ENCODE data around the gene PCSK1. TPM values are rescaled to one million over a fixed set of nuclear protein-coding genes. Genes with fewer than 3 reads are reported as not detected.

The PCSK1 gene
- total and polyA plus RNA-seq, 2 donors (not counting 3 experiments of a cell fraction or from before 2014, with no cell fraction given) = 0.95 to 8.7 TPM

GRCh38 chr5:96478983-96479382 lies 45.9 kb upstream of the PCSK1 start:
- CTCF ChIA-PET = interaction anchor here (0.9 to 1.8 kb wide), 4 partner anchors 9 to 35 kb away, joined by 3 to 6 read pairs (median 4); no protein-coding TSS in a partner anchor
- intact Hi-C loops (cut with micrococcal nuclease) = no loop called here
- peaks cover 13% of the 10 kb centered on the region for H3K4me1 ChIP-seq (ENCODE audit: control insufficient read depth, extremely low read depth, insufficient read depth, low read length)

More at GRCh38 chr5:96478983-96479382, 45.9 kb upstream of the PCSK1 start:
- BruUV-seq (replicated peaks) = no TSS peak
- H3K9me1 ChIP-seq (replicated peaks; ENCODE audit: control insufficient read depth, extremely low read depth, insufficient read depth, low read length) = no peaks in the 10 kb centered on the region
- no peaks in the 10 kb centered on the region for H4K20me1 ChIP-seq (replicated peaks; ENCODE audit: control insufficient read depth, extremely low read depth, insufficient read depth, low read length)
- DNase-seq (ENCODE audit: low read depth, low spot score) (no peak), FAIRE-seq (no peak)
- TF ChIP-seq CTCF (IDR thresholded peaks at IDR 0.05; ENCODE audit: extremely low read depth in 1 of 2, insufficient read depth in 1 of 2, low read depth in 1 of 2, low read length in 2 of 2) = no peak
- TF ChIP-seq MAX (IDR thresholded peaks at IDR 0.05; ENCODE audit: insufficient read depth, insufficient read length) = no peak
- no peak for TF ChIP-seq POLR2AphosphoS5 (IDR thresholded peaks at IDR 0.05; ENCODE audit: insufficient read depth, low read depth, low read length)
- TF ChIP-seq MYC (IDR thresholded peaks at IDR 0.05; ENCODE audit: low read depth, low read length) = no peak
- TF ChIP-seq POLR2A (IDR thresholded peaks at IDR 0.05; ENCODE audit: low read depth, low read length) = no peak
- TF ChIP-seq EZH2 (IDR thresholded peaks at IDR 0.05; ENCODE audit: borderline replicate concordance, low read depth, low read length, severe bottlenecking) = no peak
- TF ChIP-seq FOS (IDR thresholded peaks at IDR 0.05; ENCODE audit: borderline replicate concordance, insufficient read depth, low read length) = no peak
- no peak for TF ChIP-seq JUN (IDR thresholded peaks at IDR 0.05; ENCODE audit: borderline replicate concordance, insufficient read depth, insufficient read length, low read depth)
- TF ChIP-seq GATA2 (IDR thresholded peaks at IDR 0.05; ENCODE audit: insufficient read depth, insufficient read length, low read depth, low read length) = no peak
- H3K4me3 ChIP-seq (replicated peaks in 1 of 3; ENCODE audit: insufficient read depth in 1 of 3, low read depth in 1 of 3, low read length in 3 of 3) = no peak overlapping the region
- no peak overlapping the region for H3K27ac ChIP-seq (ENCODE audit: insufficient read depth, low read depth, low read length)
- dilution Hi-C loops (cut with MboI; ENCODE audit: extremely low pct_ligation_motif_present, low sequenced_read_pairs) = no loop called here
- H3K9me3 ChIP-seq (replicated peaks; ENCODE audit: control insufficient read depth, insufficient read depth, low read length) = no peaks in the 10 kb centered on the region
- no peaks in the 10 kb centered on the region for H3K27me3 ChIP-seq (ENCODE audit: control insufficient read depth in 2 of 2, insufficient read depth in 2 of 2, low read length in 2 of 2)
- POLR2A ChIA-PET = no interaction called here
- H3K36me3 ChIP-seq (ENCODE audit: control insufficient read depth in 2 of 2, extremely low read depth in 1 of 2, insufficient read depth in 2 of 2, low read length in 2 of 2) = no peaks in the 10 kb centered on the region
- no peak overlapping the region for H3K9ac ChIP-seq (replicated peaks; ENCODE audit: extremely low read depth, insufficient read depth, low read length)
- H3K79me2 ChIP-seq (ENCODE audit: control insufficient read depth, insufficient read depth, low read length) = no peaks in the 10 kb centered on the region
- no peak overlapping the region for H2AFZ ChIP-seq (ENCODE audit: low read depth, low read length)
- H3K4me2 ChIP-seq (ENCODE audit: insufficient read depth, low read length) = no peak overlapping the region
